HG03432 (cell line): Measurements from ENCODE around the gene MARCKSL1.
"Not testable (repeated sequence)": the region's sequence is repeated elsewhere in the genome, so short reads cannot be mapped to it uniquely, and the experiment has no call there.

Source experiments
- ATAC-seq: cut with Tn5 transposase; IDR thresholded peaks from one replicate; pipeline ENCODE4 v1.9.1; 2021; ENCODE audit warnings: mild to moderate bottlenecking, moderate library complexity; ENCODE audit not compliant: unreplicated experiment

MARCKSL1 gene

DNA sequence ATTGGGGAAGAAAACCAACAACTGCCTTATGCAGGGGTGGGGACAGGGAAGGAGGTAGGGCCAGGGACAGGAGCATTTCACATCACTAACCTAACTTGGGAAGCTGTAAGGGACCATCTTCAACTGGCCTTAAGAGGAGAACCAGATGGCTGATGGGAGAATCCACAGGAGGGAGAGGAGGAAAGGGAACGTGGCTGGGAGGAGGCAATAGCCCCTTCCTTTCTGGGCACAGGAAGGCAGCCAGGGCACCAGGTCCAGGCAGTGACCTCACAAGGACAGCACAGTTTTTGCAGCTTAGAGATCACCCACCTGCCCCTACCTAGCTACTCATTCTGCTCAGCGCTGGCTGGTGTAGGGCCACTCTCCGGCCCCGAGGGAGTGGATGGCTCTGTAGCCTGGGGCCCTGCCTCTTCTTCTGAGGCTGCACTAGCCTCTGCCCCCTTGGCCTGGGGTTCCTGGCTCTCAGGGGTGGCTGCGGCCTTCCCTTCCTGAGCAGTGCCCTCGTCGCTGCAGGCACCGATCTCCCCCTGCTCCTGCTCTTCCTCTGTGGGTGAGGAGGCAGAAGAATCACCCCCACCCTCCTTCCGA lies 1.7 kb downstream of the MARCKSL1 start:
- ATAC-seq: no peak

DNA sequence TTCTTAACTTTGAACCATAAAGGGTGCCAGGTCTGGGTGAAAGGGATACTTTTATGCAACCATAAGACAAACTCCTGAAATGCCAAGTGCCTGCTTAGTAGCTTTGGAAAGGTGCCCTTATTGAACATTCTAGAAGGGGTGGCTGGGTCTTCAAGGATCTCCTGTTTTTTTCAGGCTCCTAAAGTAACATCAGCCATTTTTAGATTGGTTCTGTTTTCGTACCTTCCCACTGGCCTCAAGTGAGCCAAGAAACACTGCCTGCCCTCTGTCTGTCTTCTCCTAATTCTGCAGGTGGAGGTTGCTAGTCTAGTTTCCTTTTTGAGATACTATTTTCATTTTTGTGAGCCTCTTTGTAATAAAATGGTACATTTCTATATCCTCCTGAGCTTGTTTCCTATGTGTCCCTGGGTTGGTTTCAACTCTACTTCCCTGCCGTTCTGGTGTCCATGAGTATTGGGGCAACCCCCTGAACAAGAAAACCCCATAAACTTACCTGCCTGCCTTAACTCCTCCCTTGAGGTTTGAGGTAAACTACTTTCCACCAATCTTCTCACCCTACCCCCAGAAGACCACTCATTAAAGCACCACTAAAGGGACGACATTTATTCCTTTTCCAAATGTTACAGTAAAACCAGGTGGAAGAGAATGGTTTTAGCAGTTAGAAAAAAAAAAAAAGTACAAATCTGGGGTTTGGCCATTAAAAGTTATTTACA lies 2.6 kb downstream of the MARCKSL1 start:
- ATAC-seq: no peak

DNA sequence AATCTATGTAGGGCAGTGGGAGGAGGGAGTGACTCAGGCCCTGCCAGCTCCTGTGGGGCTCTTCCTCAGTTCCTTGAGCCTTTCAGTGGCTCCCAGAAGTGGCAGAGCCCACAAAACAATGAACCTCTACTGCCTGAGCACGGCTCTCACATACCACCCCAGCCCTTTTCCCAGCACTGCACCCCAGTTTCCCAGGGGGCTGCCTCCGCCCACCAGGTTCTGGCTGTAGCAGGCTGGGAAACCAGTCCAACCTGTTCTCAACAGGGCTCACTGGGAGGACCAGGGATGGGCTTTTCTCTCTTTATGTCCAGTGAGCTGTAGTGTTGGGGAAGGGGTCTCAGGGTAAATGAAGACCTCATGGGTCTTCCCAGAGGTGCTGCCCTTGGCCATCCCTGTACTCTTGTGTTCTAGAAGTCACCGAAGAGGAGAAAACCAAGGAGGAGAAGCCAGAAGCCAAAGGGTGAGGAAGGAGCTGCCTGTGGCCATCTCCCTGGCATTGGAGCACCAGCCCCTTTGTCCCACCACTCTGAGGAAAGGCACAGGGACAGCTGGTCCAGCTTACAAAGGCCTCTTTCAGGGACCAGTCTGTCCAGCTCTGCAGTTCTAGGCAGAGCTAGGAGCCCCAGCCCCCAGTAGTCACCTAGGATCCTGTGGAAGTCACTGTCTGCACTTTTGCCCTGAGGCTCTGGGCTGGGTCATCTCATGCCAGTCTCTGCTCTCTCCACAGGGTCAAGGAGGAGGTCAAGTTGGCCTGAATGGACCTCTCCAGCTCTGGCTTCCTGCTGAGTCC lies 3.5 kb downstream of the MARCKSL1 start:
- ATAC-seq: no peak

DNA sequence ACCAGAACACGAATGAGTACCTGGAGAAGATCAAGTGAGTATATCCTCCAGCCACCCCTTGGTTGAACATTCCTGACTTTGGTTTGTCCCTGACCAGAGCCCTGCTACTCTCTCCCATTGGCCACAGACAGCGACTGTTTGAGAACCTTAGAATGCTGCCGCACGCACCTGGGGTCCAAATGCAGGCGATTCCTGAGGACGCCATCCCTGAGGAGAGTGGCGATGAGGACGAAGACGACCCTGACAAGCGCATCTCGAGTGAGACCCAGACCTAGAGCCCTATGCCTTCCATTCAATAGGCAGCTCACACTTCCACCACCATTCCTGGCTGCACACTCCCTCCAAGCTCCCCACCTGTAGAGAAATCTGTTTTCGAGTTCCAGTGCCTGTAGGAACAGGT lies 4.5 kb downstream of the MARCKSL1 start:
- ATAC-seq: no peak

DNA sequence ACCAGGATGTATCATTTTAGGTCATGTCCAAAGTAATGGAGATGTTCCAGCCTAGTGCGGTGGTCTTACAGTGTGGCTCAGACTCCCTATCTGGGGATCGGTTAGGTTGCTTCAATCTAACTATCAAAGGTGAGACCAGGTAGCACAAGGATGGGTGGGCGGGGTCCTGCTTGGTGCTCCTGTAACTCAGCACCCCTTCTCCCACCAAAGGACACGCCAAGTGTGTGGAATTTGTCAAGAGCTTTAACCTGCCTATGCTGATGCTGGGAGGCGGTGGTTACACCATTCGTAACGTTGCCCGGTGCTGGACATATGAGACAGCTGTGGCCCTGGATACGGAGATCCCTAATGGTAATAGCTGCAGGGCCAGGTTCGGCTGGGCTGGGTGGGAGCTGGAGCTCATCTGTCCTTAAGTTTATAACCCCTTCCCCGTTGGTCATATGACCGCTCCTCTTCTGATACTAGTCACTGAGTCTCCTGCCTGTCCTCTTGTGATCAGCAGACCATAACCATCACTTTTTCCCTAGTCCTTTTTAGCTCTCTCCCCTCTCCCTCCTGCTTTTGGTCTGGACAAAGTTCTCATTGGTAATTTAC lies 5.4 kb downstream of the MARCKSL1 start:
- no peak for ATAC-seq

DNA sequence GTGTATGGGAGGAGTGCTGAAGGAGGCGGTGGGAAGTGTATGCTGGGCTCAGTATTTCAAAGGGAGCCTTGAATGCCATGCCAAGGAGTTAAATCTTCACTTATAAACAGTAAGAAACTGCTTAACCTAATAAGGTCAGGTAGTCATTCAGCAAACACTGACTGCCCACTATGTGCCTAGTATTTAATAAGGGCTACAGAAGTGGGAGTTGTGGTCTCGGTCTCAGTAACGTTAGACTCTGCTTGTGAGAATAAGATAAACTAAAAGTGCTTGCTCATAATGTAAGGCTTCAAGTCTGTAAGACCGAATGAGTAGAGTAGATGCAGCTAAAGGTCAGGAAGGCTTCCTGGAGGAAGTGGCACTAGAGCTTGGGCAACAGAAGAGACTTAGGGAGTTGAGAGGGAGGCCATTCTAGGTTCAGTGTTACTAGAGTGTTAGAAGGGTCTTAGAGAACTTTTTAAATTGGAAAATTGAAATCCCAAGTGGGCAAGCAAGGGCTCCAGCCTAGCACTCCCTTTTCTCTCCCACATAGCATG lies 6.0 kb downstream of the MARCKSL1 start:
- ATAC-seq: no peak

DNA sequence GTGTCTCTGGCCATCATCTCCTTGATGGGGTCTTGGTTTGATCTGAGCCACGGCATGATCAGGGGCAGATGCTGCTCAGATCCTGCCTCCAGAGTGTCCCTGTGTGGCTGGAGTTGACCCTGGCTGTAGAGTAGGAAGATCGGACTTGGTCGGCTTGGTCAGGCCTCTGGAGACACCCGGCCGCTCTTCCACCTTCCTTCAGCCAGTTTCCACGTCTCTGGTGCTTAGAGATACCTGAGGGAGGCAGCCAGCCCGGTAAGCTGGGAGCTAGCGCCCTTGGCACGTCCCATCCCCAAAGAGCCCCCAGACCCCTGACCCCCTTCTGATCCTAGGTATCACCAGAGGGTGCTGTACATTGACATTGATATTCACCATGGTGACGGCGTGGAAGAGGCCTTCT lies 8.8 kb downstream of the MARCKSL1 start:
- no peak for ATAC-seq

DNA sequence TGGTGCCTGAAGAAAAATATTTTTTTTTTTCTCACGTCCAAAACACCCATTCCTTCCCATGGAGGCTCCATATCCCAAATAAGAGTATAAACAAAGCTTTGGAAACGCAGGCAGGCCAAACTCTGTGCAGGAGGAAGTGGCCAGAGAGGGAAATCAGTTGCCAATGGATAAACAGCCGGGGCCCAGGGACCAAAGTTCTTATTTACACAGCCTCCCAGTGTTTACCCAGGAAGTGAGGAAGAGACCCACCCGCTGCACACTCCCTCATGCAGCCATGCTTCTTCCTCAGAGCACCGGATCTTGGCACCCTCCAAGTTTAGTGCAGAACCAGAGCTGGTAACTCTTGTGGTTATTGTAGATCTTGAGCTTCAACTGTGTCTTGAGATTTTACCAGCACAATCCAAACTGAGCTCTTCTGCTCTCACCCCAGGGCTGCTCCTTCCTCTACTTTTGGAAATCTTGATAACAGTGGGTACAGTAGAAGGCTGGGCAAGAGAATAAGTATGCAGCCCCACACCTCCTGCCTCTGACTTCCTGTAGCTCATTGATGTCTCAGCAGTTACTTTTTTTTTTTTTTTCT lies 14.2 kb downstream of the MARCKSL1 start:
- no peak for ATAC-seq

DNA sequence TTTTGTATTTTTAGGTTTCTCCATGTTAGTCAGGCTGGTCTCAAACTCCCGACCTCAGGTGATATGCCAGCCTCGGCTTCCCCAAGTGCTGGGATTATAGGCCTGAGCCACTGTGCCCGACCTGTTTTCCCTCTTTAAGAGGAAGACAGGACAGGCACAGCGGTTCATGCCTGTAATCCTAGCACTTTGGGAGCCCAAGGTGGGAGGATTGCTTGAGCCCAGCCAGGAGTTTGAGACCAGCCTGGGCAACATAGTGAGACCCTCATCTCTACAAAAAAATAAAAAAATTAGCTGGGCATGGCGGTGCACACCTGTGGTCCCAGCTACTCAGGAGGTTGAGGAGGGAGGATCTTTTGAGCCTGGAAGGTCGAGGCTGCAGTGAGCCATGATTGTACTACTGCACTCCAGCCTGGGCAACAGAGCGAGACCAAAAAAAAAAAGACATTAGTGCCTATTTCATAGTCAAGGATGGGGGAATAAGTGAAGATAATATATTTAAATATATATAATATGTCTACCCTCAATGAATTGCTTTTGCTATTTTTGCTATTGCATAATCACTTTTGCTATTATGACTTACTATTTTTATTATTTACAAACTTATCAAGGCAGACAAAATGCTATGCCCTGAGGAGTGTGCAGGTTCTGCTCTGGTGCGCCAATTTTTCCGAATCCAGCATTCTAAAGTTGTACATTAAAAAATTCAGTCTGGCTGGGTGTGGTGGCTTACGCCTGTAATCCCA lies 17.7 kb downstream of the MARCKSL1 start:
- ATAC-seq: no peak

DNA sequence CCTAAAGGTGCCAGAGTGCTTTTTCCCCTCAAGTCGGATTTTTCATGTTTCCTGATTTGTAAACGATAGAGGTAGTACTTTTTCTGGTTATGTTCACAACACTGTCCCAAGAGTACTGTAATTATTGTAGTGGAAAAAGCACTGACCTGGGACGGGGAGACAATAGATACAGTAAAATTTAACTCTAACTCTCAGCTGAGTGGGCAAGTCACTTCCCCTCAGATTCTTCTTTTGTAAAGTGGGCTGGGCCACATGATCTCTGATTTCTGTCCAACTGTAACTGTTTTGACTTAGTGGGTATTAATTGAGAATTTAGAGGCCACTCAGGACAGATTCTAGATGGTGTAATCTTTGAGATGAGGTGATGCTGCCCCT lies 19.1 kb downstream of the MARCKSL1 start:
- ATAC-seq: peak; percentile 30

DNA sequence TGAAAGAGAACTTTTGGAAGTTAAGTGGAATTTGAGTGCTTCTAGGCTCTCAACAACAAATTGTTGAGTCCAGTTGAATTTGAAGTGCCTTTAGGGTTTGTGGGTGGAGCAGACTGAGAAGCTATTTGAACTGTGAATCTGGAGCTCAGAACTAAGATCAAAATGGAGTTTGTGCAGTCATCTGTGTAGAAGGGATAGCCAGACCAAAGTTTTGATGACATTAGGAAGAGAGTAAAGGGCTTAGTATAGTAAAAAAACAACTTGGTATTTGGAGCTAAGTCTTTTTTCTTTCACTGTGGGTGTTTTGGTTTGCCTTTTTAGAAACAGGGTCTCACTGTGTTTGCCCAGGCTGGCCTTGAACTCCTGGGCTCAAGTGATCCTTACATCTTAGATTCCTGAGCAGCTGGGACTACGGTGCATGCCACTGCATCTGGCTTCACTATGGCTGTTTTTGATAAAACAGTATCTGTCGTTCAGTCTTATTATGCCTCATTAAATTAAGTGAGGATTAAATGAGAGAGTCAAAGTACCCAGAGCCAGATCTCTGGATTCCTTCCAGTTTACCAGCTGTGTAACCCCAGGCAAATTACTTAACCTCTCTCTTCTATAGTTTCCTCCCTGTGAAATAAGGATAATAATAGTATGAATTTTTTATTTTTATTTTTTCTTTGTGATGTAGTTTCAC lies 24.2 kb downstream of the MARCKSL1 start:
- ATAC-seq: no peak

DNA sequence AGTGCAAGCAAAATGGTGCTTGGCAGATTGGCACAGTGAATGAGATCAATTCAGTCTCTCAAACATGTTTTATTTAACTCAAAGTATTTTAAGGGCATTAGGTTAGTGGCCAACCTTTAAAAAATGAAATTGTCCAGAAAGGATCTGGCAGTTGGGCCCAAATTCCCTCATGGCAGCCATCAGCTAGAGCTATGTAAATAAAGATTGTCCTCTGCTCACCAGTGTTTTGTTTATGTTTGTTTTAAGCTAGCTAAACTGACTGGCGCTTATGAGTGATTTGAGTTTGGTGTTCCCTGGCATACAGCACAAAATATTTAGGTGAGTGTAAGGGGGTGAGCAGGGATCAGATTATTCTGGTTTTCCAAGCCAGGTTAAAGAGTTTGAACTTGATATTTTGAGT lies 26.1 kb downstream of the MARCKSL1 start:
- ATAC-seq: no peak

DNA sequence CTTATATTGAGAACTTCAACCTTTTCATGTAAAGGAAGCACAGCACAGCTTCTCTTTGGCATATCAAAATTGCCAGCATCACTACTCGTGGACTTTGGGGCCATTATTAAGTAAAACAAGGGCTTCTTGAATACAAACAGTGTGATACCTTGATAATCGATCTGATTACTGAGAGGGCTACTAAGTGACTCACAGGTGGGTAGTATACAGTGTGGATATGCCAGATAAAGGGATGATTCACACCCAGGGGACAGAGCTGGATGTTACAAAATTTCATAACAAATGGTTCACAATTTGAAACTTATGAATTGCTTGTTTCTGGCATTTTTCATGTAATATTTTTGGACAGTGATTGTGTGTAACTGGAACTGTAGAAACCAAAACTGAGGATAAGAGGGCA lies 28.7 kb downstream of the MARCKSL1 start:
- ATAC-seq: no peak

DNA sequence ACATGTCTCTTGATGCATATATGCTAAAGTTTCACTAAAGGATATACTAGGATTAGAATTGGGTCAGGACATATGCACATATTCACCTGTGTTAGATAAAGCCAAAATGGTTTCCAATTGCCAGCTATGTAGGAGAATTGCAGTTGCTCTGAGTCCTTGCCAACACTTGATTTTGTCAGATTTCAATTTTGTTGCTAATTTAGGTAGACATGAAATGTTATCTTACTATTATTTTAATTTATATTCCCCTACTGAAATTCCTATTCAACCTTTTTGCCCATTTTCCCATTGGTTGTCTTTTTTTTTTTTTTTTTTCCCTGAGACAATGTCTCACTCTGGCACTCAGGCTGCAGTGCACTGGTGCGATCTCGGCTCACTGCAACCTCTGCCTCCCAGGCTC lies 30.7 kb downstream of the MARCKSL1 start:
- no peak for ATAC-seq

DNA sequence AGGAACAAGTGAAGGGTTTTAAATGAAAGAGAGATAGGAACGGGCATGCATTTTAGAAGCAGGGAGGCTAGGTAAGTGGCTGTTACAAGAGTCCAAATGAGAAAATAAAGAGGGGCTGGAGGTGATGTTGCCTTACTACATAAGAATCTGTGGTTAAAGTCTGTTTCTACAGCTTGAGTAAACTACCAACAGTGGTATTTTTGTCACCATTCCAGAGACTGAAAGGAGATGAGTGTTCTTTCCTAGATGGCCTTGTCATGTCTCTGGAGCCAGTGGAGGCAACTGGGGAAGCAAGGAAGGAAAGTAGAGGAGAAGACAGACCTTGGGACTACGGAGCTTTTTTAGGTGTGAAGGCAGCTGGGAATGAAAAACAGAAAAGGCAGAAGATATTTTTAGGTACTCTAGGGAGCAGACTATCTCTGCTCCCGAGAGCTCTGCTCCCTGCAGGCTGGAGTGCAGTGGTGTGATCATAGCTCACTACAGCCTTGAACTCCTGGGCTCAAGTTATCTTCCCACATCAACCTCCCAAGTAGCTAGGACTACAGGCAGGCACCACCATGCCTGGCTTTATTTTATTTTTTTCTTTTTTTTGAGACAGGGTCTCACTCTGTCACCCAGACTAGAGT lies 31.9 kb downstream of the MARCKSL1 start:
- ATAC-seq: no peak

DNA sequence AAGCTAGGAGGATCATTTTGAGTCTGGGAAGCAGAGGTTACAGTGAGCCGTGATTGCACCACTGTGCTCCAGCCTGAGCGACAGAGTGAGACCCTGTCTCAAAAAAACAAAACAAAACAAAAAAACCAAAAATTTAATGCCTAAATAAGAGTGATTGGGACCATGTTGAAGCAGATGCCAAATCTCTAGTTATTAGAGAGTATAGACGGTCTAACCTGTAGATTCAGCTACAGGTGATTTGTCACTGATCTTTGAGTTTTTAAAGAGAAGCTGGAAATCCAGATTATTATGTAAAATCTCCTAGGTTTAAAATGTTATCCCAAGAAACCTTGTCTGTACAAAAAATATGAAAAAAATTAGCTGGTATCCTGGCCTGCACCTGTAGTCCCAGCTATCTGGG lies 32.7 kb downstream of the MARCKSL1 start:
- ATAC-seq: no peak

DNA sequence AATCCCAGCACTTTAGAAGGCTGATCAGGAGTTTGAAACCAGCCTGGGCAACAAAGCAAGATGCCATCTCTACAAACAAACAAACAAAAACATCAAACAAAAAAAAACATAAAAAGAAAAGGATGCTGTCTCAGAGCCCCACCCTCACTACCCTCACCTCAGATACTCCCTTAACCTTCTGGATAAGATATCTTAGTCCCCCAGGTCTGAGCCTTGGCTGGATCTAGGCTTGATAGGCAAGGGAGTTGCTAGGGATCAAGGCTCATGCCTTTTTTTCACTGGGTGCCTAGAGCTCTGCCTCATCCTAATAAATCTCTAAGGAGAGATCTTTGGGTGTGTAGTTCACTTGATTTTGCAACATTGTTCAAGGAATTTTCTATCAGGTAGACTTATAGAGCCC lies 36.7 kb downstream of the MARCKSL1 start:
- ATAC-seq: no peak

DNA sequence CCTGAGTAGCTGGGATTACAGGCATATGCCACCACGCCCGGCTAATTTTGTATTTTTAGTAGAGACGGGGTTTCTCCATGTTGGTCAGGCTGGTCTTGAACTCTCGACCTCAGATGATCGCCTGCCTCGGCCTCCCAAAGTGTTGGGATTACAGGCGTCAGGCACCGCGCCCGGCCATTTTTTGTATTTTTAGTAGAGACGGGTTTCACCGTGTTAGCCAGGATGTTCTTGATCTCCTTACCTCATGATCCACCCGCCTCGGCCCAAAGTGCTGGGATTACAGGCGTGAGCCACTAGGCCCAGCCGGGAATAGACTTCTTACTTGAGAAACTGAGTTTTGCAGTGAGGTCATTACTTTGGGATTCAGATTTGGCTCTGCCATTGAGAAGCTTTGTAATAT lies 37.8 kb downstream of the MARCKSL1 start:
- ATAC-seq: not testable (repeated sequence)

DNA sequence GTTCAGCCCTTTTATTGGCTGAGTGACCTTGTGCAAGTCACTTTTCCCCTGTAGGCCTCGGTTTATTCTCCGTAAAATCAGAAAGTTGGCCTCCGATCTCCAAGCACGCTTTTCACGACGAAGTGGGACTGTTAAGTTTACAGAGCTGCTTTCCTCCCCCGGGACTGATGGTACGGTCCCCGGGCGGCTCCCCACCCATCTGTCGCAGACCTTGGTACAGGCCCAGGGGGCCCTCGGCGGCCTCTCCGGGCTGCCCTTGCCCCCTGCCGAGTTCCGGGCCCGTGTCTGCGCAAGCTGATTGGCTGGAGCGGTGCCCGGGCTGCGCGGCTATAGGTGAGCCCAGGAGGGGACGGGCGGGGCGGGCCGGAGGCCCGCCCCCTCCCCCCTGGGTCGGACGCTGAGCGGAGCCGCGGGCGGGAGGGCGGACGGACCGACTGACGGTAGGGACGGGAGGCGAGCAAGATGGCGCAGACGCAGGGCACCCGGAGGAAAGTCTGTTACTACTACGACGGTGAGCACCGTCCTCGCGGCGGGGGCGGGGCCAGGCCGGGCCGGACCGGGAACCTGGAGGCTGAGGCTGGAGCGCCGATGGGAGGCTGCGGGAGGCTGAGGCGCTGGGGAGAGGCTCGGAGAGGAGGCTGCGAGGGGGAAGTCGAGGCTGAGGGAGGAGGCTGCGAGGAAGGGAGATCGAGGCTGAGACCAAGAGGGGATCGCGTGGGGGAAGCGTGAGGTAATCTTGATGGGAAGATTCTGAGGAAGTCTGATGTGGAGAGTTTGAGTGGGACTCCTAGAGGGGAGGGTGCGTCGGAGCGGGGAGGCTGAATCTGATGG lies 44.1 kb downstream of the MARCKSL1 start, which contains the start of gene HDAC1:
TSS of gene HDAC1 (plus strand) at position 376 of the 831 bp plus-strand sequence. CDS start at position 463, 87 bp downstream.
- peak; percentile 98 for ATAC-seq
